Left lung (tissue), 10 donors: ENCODE measurements around the gene ZNF836. TPM values are rescaled to one million over a fixed set of nuclear protein-coding genes. Genes with fewer than 3 reads are reported as not detected.

Experiments used
- ATAC-seq: fragments of 200-7000 bp; cut with Tn5 transposase; one replicate; pipeline ENCODE4 v1.9.1; 2020; ENCODE audit warnings: moderate library complexity
- DNase-seq, 4 donors: peaks; one replicate each; pipeline ENCODE4 v3.0.0-alpha.2; 2013 to 2020
- H3K27ac ChIP-seq, 2 donors: fragments of 200-600 bp; sonication (generic) in 1 of 2; one replicate each; pipeline versions ENCODE4 v1.5.0 to v1.8.0; 2020 to 2021
- H3K27me3 ChIP-seq, 2 donors: fragments of 200-600 bp; sonication (generic) in 1 of 2; one replicate each; pipeline versions ENCODE4 v1.5.0 to v1.8.0; 2020 to 2021
- H3K36me3 ChIP-seq, 2 donors: fragments of 200-600 bp; sonication (generic) in 1 of 2; one replicate each; pipeline versions ENCODE4 v1.5.0 to v1.8.0; 2020 to 2021
- H3K4me1 ChIP-seq, 2 donors: fragments of 200-600 bp; one replicate each; pipeline ENCODE4 v1.8.0; 2021
- H3K4me3 ChIP-seq, 2 donors: fragments of 200-600 bp; sonication (generic) in 1 of 2; one replicate each; pipeline versions ENCODE4 v1.5.0 to v1.8.0; 2020 to 2021; ENCODE audit warnings: mild to moderate bottlenecking in 1 of 2
- H3K9me3 ChIP-seq, 2 donors: fragments of 200-600 bp; sonication (generic) in 1 of 2; one replicate each; pipeline versions ENCODE4 v1.5.0 to v1.8.0; 2020 to 2021
- CTCF ChIP-seq, 2 donors: fragments of 200-600 bp; sonication (generic) in 1 of 2; IDR thresholded peaks; one replicate each; pipeline versions ENCODE4 v1.5.0 to v1.8.0; 2021; ENCODE audit warnings: antibody characterized with exemption in 2 of 2
- intact Hi-C, 2 donors: fragments of 100-400 bp; cut with DNase I; formaldehyde crosslinking; loops; one replicate each; pipeline versions ENCODE4 v1.11.2 to v1.14.2; 2022
- polyA plus RNA-seq, 6 donors: library from polyadenylated mRNA; unstranded; fragments of 120-200 nt; gene quantifications; one replicate each; pipeline ENCODE4 v1.2.1, GENCODE V29; 2013; ENCODE audit not compliant: insufficient read length in 6 of 6
- total RNA-seq, 2 donors: library from RNA; stranded (reverse); fragmentation: NEBNext Ultra II Directional; extraction: Animal tissue kit (Norgen Biotek cat#: 25700); gene quantifications; one replicate each; pipeline ENCODE4 v1.2.1, GENCODE V29; 2021
- donor health status: DM: no; HTN: yes; CAD: no.
- donor health status: DM: no; HTN: no; CAD: no.

ZNF836 gene
- total and polyA plus RNA-seq, 8 donors = 13.1 to 25.1 (median 21.8) TPM

GRCh38 chr19:52110780-52111179 lies 60.6 kb downstream of the ZNF836 start:
- ATAC-seq (no peak), DNase-seq (no peak)
- intact Hi-C loops = no loop called here
- Histone ChIP-seq H3K36me3 (peaks cover 0 to 15% of the 10 kb centered on the region in 2 donors), H3K4me3 (no peak overlapping the region), H3K27ac (no peak overlapping the region), H3K27me3 (no peaks in the 10 kb centered on the region), H3K9me3 (peaks cover 18 to 100% of the 10 kb centered on the region in 2 donors), H3K4me1 (no peaks in the 10 kb centered on the region)
- no peak for TF ChIP-seq CTCF (IDR thresholded peaks at IDR 0.05)

Other genes starting within 250 kb of the ZNF836 start
- 1 to 10 TPM; 7.0 to 7.7 TPM for gene ZNF613, start 244.1 kb downstream of the ZNF836 start, total RNA-seq
- gene ZNF613, start 244.1 kb downstream of the ZNF836 start, polyA plus RNA-seq = 10 to 100 TPM; 11.5 to 15.5 (median 13.9) TPM
- gene ZNF350, start 184.8 kb downstream of the ZNF836 start, total RNA-seq = 10 to 100 TPM in 1 of 2 donors, 1 to 10 TPM in 1; 7.8 to 12.5 TPM
- gene ZNF350, start 184.8 kb downstream of the ZNF836 start, polyA plus RNA-seq = 10 to 100 TPM; 17.5 to 25.8 (median 21.4) TPM
- gene ZNF615, start 163.4 kb downstream of the ZNF836 start, total RNA-seq = 1 to 10 TPM; 8.7 to 10.0 TPM
- gene ZNF615, start 163.4 kb downstream of the ZNF836 start, polyA plus RNA-seq = 10 to 100 TPM; 20.1 to 27.0 (median 22.4) TPM
- gene ZNF614, start 143.2 kb downstream of the ZNF836 start, total RNA-seq = 1 to 10 TPM; 5.7 to 7.8 TPM
- 10 to 100 TPM; 17.9 to 22.4 (median 19.7) TPM for gene ZNF614, start 143.2 kb downstream of the ZNF836 start, polyA plus RNA-seq
- gene ZNF432, start 122.8 kb downstream of the ZNF836 start, total RNA-seq = 10 to 100 TPM in 1 of 2 donors, 1 to 10 TPM in 1; 8.7 to 11.2 TPM
- gene ZNF432, start 122.8 kb downstream of the ZNF836 start, polyA plus RNA-seq = 10 to 100 TPM; 22.1 to 27.9 (median 25.7) TPM
- 10 to 100 TPM; 21.0 to 22.2 TPM for gene ZNF841, start 75.9 kb downstream of the ZNF836 start, total RNA-seq
- 10 to 100 TPM; 25.8 to 35.4 (median 33.5) TPM for gene ZNF841, start 75.9 kb downstream of the ZNF836 start, polyA plus RNA-seq
- 10 to 100 TPM; 12.0 to 14.2 TPM for gene ZNF616, start 31.7 kb downstream of the ZNF836 start, total RNA-seq
- 10 to 100 TPM; 19.8 to 26.0 (median 23.7) TPM for gene ZNF616, start 31.7 kb downstream of the ZNF836 start, polyA plus RNA-seq
- 100 to 1,000 TPM; 193 to 199 TPM for gene PPP2R1A, start 18.4 kb upstream of the ZNF836 start, total RNA-seq
- 100 to 1,000 TPM; 313 to 346 (median 333) TPM for gene PPP2R1A, start 18.4 kb upstream of the ZNF836 start, polyA plus RNA-seq
- 10 to 100 TPM; 14.1 to 16.1 TPM for gene ZNF766, start 98.0 kb upstream of the ZNF836 start, total RNA-seq
- 10 to 100 TPM; 16.4 to 22.8 (median 18.9) TPM for gene ZNF766, start 98.0 kb upstream of the ZNF836 start, polyA plus RNA-seq
- gene ZNF480, start 125.5 kb upstream of the ZNF836 start, total RNA-seq = 10 to 100 TPM; 10.7 to 12.1 TPM
- gene ZNF480, start 125.5 kb upstream of the ZNF836 start, polyA plus RNA-seq = 10 to 100 TPM; 13.4 to 15.2 (median 14.3) TPM
- gene ZNF610, start 164.6 kb upstream of the ZNF836 start, total RNA-seq = 1 to 10 TPM; 2.1 to 5.7 TPM
- 10 to 100 TPM in 5 of 6 donors, 1 to 10 TPM in 1; 9.1 to 13.9 (median 11.5) TPM for gene ZNF610, start 164.6 kb upstream of the ZNF836 start, polyA plus RNA-seq
- 10 to 100 TPM; 12.8 to 15.4 TPM for gene ZNF880, start 198.3 kb upstream of the ZNF836 start, total RNA-seq
- 10 to 100 TPM; 24.8 to 31.3 (median 29.5) TPM for gene ZNF880, start 198.3 kb upstream of the ZNF836 start, polyA plus RNA-seq
- 10 to 100 TPM; 17.5 to 26.7 TPM for gene ZNF528, start 226.2 kb upstream of the ZNF836 start, total RNA-seq
- gene ZNF528, start 226.2 kb upstream of the ZNF836 start, polyA plus RNA-seq = 10 to 100 TPM; 54.3 to 89.5 (median 70.8) TPM